HG02840 (cell line): Measurements from ENCODE around the gene LGI2.

Experiments
- ATAC-seq: cut with Tn5 transposase; IDR thresholded peaks from one replicate; pipeline ENCODE4 v1.9.1; 2021; ENCODE audit warnings: mild to moderate bottlenecking, moderate library complexity, moderate number of reproducible peaks; ENCODE audit not compliant: unreplicated experiment, low FRiP score

The LGI2 gene

GRCh38 chr4:24999392-25000089 lies 31.2 kb downstream of the LGI2 start:
- ATAC-seq, result no peak

- ATAC-seq, result no peak
These were observed 35.3 kb downstream of the LGI2 start for GRCh38 chr4:24995346-24995919.

- no peak for ATAC-seq
These were observed 37.1 kb downstream of the LGI2 start for GRCh38 chr4:24993551-24994080.

GRCh38 chr4:24992968-24993367 lies 37.8 kb downstream of the LGI2 start:
- ATAC-seq, result no peak

GRCh38 chr4:24991015-24991414 lies 39.7 kb downstream of the LGI2 start:
- ATAC-seq, result no peak

GRCh38 chr4:24989327-24989726 lies 41.4 kb downstream of the LGI2 start:
- ATAC-seq, result no peak

GRCh38 chr4:24988776-24989175 lies 42.0 kb downstream of the LGI2 start:
- no peak for ATAC-seq

GRCh38 chr4:24984602-24985532 lies 45.9 kb downstream of the LGI2 start:
- no peak for ATAC-seq

- ATAC-seq, result no peak
These were observed 50.0 kb downstream of the LGI2 start for GRCh38 chr4:24980740-24981139.

- ATAC-seq, result no peak
These were observed 50.6 kb downstream of the LGI2 start for GRCh38 chr4:24980064-24980690.

- ATAC-seq, result no peak
These were observed 51.2 kb downstream of the LGI2 start for GRCh38 chr4:24979554-24979953.

GRCh38 chr4:24978291-24979075 lies 52.3 kb downstream of the LGI2 start:
- no peak for ATAC-seq

- no peak for ATAC-seq
These were observed 55.2 kb downstream of the LGI2 start for GRCh38 chr4:24975510-24975909.

GRCh38 chr4:24973747-24974601 lies 56.8 kb downstream of the LGI2 start:
- no peak for ATAC-seq

- ATAC-seq, result no peak
These were observed 57.4 kb downstream of the LGI2 start for GRCh38 chr4:24973404-24973746.

- no peak for ATAC-seq
These were observed 59.6 kb downstream of the LGI2 start for GRCh38 chr4:24971192-24971591.

GRCh38 chr4:24970635-24971034 lies 60.1 kb downstream of the LGI2 start:
- no peak for ATAC-seq

GRCh38 chr4:24970191-24970590 lies 60.6 kb downstream of the LGI2 start:
- no peak for ATAC-seq

GRCh38 chr4:24969486-24969885 lies 61.3 kb downstream of the LGI2 start:
- no peak for ATAC-seq
